Ureter (tissue), 1 donor: ENCODE results near the gene DPYSL5. TPM values are rescaled to one million over a fixed set of nuclear protein-coding genes. Genes with fewer than 3 reads are reported as not detected.
"Not testable (repeated sequence)": the region's sequence is repeated elsewhere in the genome, so short reads cannot be mapped to it uniquely, and the experiment has no call there.

Source experiments
- DNase-seq: peaks from one replicate; pipeline ENCODE4 v3.0.0-alpha.2; 2020; ENCODE audit warnings: low spot score
- total RNA-seq: library from RNA; stranded (reverse); gene quantifications from one replicate; pipeline ENCODE4 v1.2.4, GENCODE V29; 2023
- donor health status: DM: yes; HTN: yes; CAD: no.

The DPYSL5 gene
- total RNA-seq, 1 donor from 2014 or later, result not detected

GRCh38 chr2:26901326-26902183 is 53.6 kb downstream of the DPYSL5 start:
- DNase-seq, result no peak

DNA sequence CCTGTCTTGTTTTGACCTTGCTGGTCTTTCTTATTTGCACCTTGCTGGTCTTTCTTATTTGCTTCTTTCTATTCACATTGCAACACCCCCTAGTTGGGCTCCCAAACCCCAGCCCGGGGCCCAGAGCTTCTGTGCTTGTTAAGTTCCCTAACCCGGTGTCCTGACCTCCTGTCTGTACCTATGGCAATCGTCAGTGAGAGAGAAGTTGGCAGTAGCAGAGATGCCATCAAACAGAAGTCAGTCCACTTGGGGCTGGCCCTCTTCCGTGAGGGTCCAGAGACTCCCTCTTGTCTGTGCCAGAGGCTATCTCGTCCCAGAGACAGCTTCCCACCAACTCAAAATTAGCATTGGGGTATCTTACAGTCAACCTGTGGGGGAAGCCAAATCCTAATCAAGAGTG is 55.7 kb downstream of the DPYSL5 start:
- no peak for DNase-seq

GRCh38 chr2:26904839-26905238 is 56.9 kb downstream of the DPYSL5 start:
- DNase-seq, result peak; percentile 23

GRCh38 chr2:26905341-26906198 is 57.6 kb downstream of the DPYSL5 start:
- DNase-seq, result peak; percentile 12

DNA sequence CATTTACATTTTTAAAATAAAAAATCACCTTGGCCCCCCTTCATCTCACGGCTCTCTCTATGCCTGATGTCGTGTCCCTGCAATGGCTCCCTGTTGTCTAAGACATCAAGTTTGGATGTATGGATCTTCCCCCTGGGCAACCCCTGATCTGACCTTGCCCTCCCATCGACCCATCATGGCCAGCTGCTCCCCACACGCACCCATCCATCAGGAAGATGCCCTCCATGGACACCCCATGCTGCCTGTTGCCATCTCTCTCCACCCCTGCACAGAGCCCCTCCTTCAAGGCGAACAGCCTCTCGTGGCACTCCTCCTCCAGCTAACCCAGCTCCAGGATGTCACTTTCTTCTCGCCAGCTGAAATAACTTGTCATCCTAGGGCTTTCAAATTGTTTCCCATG is 59.5 kb downstream of the DPYSL5 start:
- DNase-seq, result peak; percentile 9

GRCh38 chr2:26910176-26910575 is 62.2 kb downstream of the DPYSL5 start:
- no peak for DNase-seq

GRCh38 chr2:26911911-26912861 is 64.3 kb downstream of the DPYSL5 start:
- peak; percentile 24 for DNase-seq

DNA sequence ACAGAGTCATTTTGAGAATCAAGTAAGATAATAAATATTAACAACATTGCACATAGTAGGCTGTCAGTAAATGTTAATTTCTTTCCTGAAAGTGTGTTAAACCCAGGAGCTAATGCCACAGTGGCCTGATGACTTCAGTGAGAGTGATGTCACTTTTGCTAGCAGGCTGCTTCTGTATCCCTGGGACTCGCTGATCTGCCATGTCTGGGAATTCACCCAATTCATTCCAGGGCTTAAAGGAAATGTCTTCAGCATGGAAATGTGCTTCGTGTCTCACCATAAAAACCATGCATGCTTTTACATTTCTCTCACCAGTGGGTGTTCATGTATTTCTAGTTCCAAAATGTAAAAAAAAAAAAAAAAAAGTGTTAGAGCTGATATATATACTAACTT is 65.7 kb downstream of the DPYSL5 start:
- DNase-seq, result peak; percentile 8

- DNase-seq, result peak; percentile 34
Measured at GRCh38 chr2:26913999-26914658, 66.2 kb downstream of the DPYSL5 start.

DNA sequence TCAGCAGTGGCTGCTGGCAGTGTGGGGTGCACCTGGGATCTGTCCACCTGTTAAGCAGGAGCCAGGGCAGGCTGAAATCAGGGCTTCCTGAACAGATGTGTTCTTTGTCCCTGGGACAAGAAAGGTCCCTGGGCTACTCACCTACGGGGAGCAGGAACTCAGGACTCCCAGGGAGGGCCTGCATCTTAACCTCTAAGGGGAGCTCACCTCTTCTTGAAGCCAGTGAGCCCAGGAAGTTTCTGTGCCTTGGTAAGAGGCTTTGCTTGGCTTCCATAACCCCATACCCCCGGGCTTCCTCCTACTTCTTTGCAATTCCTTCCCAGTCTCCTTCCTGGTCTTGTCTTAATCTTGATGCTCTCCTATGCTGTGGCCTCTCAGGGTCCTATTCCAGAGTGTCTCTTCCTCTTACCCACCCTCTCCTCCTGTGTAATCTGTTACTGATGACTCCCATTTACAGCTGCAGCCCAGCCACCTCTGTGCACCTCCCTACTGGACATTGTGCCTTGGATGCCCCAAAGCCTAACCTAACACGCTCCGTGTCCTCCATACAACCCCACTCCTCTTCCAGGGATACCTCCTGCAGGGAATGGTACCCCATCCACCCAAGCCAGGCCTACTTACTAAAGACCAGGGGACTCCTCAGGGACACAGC is 66.9 kb downstream of the DPYSL5 start:
- peak; percentile 23 for DNase-seq

DNA sequence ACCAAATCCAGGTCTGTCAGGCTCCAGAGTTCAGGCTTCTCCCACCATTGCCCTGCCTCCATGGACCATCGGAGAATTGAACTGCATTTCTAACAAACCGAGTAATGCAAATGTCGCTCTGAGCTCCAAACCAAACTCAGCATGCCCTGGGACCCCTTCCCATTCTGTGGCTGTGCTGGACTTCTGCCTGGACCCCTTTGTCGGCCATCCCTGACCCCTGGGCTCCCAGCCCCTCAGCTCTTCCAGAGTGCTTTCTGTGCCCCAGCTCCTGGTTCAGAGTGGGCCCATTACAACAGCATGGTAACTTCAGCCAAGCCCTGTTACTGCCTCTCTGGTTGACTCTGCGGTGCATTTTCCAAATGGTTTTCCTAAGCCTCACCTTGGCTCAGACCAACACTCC is 67.4 kb downstream of the DPYSL5 start:
- peak; percentile 27 for DNase-seq

GRCh38 chr2:26916128-26916692 is 68.3 kb downstream of the DPYSL5 start:
- DNase-seq, result peak; percentile 22

GRCh38 chr2:26917135-26917836 is 69.4 kb downstream of the DPYSL5 start:
- DNase-seq, result peak; percentile 32

GRCh38 chr2:26921323-26921722 is 73.4 kb downstream of the DPYSL5 start:
- DNase-seq, result no peak

GRCh38 chr2:26922405-26923188 is 74.7 kb downstream of the DPYSL5 start:
- no peak for DNase-seq

DNA sequence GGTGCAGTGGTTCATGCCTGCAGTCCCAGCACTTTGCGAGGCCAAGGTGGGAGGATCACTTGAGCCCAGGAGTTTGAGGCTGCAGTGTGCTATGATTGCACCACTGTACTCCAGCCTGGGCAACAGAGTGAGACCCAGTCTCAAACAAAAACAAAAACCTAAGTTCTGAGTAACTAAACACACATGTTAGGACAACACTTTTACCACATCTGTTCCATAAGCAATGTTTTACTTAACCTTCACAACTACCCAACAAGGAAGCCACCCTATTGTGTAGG is 75.2 kb downstream of the DPYSL5 start:
- DNase-seq, result not testable (repeated sequence)

GRCh38 chr2:26924731-26925099 is 76.8 kb downstream of the DPYSL5 start:
- no peak for DNase-seq

DNA sequence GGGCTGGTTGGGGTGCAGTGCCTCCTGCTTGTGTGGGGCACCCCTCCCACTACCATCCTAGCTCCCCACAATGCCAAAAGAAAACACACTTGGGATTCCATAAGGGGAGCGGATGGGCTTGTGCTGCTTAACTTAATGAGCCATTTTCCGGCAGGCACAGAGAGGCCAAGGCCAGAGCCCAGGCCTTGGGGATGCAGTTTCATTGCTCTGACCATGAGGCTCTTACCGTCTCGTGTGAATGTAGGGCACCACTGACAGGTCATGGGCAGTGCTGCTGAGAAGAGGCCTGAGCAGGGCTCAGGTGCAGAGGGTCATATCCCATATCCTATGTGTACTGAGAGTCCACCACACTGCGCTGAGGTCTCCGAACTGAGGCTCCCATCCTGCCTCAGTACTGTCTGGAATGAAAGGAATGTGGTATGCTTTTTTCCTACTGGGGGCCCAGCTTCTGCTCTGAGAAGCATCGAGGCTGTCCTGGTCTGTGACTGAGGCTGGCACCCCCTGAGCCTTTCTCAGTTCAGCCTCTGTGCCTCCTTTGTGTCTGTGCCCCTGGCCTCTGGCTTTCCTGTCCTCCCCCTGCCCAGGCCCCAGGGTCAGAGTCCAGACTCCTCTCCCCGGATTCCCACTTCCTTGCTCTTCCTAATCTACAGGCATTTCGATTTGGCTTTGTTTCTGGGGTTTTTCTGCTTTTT is 77.3 kb downstream of the DPYSL5 start:
- no peak for DNase-seq
